HG03103 (cell line): ENCODE results near the gene NR0B2.

Experiments used
- ATAC-seq: cut with Tn5 transposase; IDR thresholded peaks from one replicate; pipeline ENCODE4 v1.9.1; 2021; ENCODE audit warnings: low read depth; ENCODE audit not compliant: unreplicated experiment

The NR0B2 gene

GRCh38 chr1:26938004-26938658, 24.4 kb upstream of the NR0B2 start:
- ATAC-seq, result no peak

DNA sequence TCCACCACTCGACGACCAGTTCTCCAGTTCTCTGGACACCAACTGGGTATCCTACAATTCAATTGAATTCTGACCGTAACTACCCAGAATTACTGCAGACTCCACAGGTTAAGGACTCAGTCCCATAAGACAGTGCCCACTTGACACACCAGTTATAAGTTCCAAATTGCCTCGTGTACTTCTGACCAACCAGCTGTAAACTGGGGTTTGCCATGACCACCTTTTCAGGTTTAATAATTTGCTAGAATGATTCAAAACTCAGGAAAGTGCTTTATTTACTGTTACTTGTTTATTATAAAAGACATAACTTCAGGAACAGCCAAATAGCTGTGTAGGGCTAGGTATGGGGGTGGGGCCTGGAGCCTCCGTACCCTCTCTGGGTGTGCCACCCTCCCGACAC, 23.0 kb upstream of the NR0B2 start:
- ATAC-seq, result no peak

DNA sequence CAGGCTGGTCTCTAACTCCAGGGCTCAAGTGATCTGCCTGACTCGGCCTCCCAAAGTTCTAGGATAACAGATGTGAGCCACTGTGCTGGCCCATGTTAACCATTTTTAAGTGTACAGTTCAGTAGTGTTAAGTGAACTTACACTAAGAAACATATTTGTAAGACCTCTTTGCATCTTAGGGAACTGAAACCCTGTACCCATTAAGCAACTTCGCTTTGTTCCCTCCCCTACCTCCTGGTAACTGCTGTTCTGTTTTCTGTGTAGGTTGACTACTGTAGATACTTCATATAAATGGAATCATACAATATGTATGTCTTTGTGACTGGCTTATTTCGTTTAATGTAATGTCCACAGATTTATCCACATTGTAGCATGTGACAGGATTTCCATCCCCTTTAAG, 18.8 kb upstream of the NR0B2 start:
- ATAC-seq, result no peak

DNA sequence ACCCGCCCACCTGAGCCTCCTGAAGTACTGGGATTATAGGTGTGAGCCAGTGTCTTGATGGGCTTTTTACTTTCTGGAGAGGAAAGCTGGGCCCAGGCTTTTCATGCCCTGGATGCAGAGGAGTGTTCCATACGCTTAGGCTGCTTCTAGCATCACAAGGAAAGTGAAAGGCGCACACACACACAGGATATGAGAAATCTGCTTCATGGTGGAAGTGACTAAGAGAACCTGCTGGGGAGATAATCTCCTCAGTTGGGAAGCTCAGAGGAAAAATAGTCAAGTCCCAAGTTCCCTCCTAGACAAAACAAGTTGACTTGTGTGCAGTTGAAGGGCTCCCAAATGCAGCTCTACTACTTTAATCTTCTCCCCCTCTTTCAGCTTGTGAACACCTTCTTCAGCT, 9.9 kb upstream of the NR0B2 start:
- ATAC-seq, result no peak

DNA sequence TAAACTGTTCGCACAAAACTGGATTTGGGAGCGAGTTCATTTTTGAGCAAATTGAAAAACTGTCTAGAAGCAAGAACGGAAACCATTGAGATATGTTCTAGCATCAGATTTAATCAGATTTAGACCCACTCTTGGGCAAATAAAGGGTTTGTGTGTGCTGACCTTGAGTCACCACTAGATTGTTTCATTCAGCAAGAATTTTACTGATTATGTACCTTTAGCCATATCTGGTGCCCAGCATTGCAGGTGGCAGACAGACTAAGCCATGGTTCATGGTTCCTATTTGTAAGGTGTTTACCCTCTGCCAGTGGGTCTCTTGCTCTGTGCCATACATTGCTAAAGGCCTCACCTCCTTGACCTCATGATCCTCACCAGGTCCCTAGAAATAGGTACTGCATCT, 9.1 kb upstream of the NR0B2 start:
- no peak for ATAC-seq

DNA sequence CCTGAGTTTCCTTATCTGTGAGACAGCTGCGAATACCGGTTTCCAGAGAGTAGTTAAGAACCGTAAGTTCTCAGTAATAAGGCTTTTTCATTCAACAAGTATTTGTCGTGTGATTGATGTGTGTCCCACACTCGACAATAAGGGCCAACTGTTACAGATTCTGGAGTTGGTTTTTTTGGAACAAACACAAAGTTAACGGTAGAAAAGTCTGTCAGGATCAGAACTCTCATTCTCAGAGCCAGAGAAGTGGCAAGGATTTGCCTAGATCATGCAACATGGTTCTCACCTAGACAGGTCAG, 8.6 kb upstream of the NR0B2 start:
- no peak for ATAC-seq

DNA sequence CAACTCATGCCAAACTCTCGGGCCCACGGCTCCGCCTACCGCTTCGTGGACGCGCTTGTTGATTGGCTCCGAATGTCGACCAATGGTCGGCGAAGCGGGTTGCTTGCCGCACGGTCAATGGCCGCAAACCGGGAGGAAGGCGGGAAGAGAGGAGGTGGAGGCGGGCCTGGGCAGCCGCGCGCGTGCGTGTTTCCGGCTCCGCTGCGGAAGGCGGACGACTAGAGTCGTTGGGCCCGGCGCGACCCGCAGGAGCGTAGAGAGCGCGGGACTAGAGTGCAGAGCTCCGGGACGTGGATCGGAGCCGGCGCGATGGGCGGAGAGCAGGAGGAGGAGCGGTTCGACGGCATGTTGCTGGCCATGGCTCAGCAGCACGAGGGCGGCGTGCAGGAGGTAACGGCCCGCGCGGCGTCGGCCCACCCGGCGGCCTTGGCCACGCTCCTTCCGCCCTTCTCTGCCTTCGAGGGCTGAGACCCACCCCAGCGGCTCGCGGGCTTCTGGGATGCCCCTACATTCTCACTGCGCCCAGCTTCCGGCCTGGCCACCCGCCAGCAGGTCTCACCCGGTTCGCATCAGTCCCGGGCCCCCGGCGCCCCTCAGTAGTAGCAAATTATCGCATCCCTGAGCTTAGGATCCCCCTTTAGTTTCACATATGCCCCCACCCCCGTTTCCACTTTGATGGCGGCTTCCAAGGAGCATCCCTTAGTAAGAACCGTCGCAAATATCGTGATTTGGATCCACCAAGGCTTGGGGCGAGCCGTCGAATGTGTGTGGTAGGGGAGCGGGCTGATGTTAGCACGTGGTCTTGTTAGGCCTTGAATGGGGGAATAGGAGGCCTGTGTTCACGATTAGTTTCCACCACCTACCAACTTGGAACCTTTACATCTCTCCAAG, 8.0 kb upstream of the NR0B2 start, which contains the start of gene NUDC:
Gene NUDC (plus strand): TSS at position 204 of the 891 bp plus-strand sequence. CDS start 106 bp downstream, at position 310.
- ATAC-seq, result peak; percentile 89

DNA sequence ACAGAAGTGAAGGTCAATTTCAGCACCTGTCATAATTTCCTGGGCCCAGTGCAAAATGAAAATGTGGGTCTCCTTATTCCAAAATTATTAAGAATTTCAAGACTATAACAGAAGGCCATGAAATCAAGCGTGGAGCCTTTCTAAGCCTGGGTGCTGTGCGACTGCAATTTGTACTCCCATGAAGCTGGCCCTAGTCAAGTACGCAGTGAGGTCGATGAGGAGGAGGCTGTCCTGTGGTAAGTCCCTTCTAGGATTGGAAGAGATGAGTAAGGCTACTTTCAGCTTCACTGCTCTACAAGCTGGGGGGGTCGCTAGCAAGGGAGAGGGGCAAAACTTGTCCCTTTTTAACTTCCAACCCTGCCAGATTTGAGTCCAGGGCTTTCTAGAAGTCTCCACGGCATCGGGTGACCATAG, 7.4 kb upstream of the NR0B2 start:
- ATAC-seq, result peak; percentile 17

GRCh38 chr1:26915204-26915842, 1.5 kb upstream of the NR0B2 start:
- no peak for ATAC-seq

GRCh38 chr1:26913389-26913753, 404 bp downstream of the NR0B2 start:
- no peak for ATAC-seq

DNA sequence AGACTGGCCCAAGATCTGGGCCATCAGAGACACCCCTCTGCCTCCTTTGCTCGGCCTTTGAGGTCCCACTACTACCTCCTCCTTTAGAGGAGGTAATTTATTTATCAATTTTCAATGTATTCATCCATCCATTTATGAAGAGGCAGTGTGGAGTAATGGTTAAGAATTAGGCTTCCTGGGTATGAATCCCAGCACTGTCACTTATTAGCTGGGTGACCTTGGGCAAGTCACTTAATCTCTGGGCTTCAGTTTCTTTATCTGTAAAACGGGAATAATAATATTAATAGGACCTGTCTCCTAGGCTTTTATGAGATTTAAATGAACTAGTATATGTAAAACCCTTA, 1.7 kb downstream of the NR0B2 start:
- no peak for ATAC-seq

GRCh38 chr1:26911399-26912146, 2.2 kb downstream of the NR0B2 start:
- no peak for ATAC-seq

GRCh38 chr1:26910343-26911160, 3.2 kb downstream of the NR0B2 start:
- ATAC-seq, result no peak

GRCh38 chr1:26909951-26910342, 3.8 kb downstream of the NR0B2 start:
- no peak for ATAC-seq

- ATAC-seq, result no peak
Observed at GRCh38 chr1:26907071-26907917, 6.5 kb downstream of the NR0B2 start.

DNA sequence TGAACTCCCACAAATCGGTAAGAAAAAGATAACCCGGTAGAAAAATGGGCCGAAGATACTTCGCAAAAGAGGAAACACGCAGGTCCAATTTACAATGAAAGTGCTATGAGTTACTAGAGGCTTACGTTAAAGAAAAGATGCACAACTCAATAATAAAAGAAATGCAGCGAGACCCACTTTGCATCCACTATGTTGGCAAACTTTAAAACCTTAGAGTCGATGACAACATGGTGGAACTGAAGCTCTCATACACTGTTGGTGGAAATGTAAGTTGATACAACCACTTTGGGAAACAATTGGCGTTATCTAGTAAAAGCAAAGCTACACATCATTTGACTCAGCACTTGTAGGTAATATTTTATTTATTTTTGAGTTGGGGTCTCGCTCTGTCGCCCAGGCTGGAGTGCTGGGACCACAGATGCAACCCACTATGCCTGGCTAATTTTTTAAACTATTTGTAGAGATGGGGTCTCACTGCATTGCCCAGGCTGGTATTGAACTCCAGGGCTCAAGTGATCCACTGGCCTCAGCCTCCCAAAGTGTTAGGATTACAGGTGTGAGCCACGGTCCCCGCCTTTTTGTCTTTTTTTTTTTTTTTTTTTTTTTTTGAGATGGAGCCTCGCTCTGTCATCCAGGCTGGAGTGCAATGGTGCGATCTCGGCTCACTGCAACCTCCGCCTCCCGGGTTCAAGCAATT, 12.8 kb downstream of the NR0B2 start:
- no peak for ATAC-seq

- ATAC-seq, result no peak
Observed at GRCh38 chr1:26900001-26900814, 13.6 kb downstream of the NR0B2 start, which contains the start of gene GPATCH3. TSS of gene GPATCH3 (minus strand) at chr1:26900467. CDS start at chr1:26900442, 25 bp downstream.

DNA sequence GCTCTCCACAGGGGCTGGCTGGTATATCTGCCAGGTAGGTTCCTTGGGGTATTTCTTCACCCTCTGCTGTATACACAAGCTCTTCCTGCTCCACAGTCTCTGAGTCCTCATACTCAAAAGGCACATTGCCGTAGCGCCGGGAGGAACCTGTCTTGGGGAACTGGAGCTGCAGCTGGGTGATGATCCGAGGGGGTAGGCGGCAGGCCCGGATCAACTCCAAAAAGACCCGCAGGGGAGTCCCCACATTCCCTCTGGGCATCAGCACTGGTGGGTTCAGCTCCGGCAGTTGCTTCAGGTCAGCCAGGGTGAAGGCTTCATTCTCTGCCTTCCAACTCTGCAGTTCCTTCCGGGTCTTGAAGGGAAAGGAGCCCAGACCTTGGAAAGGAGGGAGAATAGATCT, 16.4 kb downstream of the NR0B2 start:
- ATAC-seq, result no peak
